HL-60 (cell line): ENCODE measurements around the gene WNT8A.
A peak's percentile ranks its signal among the peaks of the same experiment; 100 is the strongest.

ENCODE experiments used
- DNase-seq, 2 experiments: peaks; one replicate each; pipeline ENCODE4 v3.0.0-alpha.2; 2010 to 2020; ENCODE audit warnings: low read depth in 1 of 2, low spot score in 1 of 2
- H3K27ac ChIP-seq: fragments of 250-450 bp; sonication (Bioruptor Pico); replicated peaks from 2 replicates; pipeline ENCODE4 v1.5.1; 2020; ENCODE audit warnings: mild to moderate bottlenecking, moderate library complexity
- H3K27me3 ChIP-seq: fragments of 250-450 bp; sonication (Bioruptor Pico); 2 replicates; pipeline ENCODE4 v1.5.1; 2021; ENCODE audit warnings: mild to moderate bottlenecking, moderate library complexity; ENCODE audit not compliant: insufficient read depth, poor library complexity, severe bottlenecking
- H3K4me3 ChIP-seq: replicated peaks from 2 replicates; pipeline ENCODE4 v1.5.1; 2011; ENCODE audit warnings: mild to moderate bottlenecking, control low read depth, low read length; ENCODE audit not compliant: insufficient read depth
- GABPA ChIP-seq: IDR thresholded peaks from 2 replicates; pipeline ENCODE4 v1.6.1; 2012; ENCODE audit warnings: low read depth
- POLR2AphosphoS5 ChIP-seq: IDR thresholded peaks from 2 replicates; pipeline ENCODE4 v1.6.1; 2012; ENCODE audit warnings: low read depth
- SPI1 ChIP-seq: IDR thresholded peaks from 2 replicates; pipeline ENCODE4 v1.6.1; 2012; ENCODE audit warnings: low read depth, mild to moderate bottlenecking, borderline replicate concordance
- TF ChIP-seq, protein P1 (sequence below): IDR thresholded peaks from 2 replicates; pipeline ENCODE4 v1.6.1; 2012; ENCODE audit warnings: low read depth; ENCODE audit not compliant: insufficient replicate concordance
- TF ChIP-seq, protein P2 (sequence below): IDR thresholded peaks from one replicate; pipeline ENCODE4 v1.5.1; 2011; ENCODE audit warnings: low read length, control low read depth, inconsistent platforms; ENCODE audit not compliant: insufficient read depth

WNT8A gene

DNA sequence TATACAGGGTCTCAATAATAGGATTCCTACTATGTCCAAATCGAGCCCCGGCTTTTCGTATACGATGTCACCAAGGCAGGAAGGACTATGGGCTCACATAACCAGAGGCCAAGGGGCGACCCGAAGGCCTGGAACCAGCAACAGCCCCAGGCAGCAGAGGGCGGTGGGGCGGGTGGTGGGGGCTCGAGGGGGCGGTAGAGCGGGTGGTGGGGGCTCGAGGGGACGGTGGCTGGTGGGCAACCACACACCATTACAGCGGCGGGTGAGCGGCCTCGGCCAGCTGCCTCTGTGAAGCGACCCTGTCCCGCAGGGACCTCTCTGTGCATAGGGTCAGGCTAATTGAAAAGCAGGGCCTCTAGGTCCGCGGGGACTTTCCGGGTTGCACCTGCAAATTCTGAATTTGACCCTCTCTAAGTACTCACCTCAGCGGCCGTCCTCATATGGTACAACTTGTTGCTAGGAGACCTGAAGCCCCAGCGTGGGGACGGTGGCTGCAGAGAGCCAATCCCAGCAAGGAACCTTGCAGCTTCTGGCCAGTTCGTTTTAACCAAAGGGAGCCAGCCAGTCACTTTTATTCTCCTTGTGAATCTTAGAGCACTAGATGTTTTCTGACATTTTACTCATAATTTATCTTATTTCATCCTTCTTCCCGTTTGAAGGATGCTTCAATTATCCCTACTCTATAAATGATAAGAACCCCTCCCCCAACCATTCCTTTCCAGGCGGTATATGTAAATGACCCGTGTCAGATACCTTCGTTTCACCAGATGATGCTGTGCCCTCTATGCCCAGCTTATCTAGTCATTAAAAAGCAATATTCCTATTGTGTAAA is 55.3 kb downstream of the WNT8A start, which contains the start of gene NME5:
Gene NME5 (minus strand): TSS at position 480 of the 832 bp plus-strand sequence. CDS start 648 bp downstream, outside the sequence.
- no peak within 1 kb of the TSS for H3K4me3 ChIP-seq
- H3K27me3 ChIP-seq: no peaks in the 10 kb centered on the region
- no peak within 1 kb of the TSS for H3K27ac ChIP-seq
- DNase-seq: peak in 1 of 2 experiments; percentile 1
- TF ChIP-seq POLR2AphosphoS5: no peak
- TF ChIP-seq, protein P1, sequence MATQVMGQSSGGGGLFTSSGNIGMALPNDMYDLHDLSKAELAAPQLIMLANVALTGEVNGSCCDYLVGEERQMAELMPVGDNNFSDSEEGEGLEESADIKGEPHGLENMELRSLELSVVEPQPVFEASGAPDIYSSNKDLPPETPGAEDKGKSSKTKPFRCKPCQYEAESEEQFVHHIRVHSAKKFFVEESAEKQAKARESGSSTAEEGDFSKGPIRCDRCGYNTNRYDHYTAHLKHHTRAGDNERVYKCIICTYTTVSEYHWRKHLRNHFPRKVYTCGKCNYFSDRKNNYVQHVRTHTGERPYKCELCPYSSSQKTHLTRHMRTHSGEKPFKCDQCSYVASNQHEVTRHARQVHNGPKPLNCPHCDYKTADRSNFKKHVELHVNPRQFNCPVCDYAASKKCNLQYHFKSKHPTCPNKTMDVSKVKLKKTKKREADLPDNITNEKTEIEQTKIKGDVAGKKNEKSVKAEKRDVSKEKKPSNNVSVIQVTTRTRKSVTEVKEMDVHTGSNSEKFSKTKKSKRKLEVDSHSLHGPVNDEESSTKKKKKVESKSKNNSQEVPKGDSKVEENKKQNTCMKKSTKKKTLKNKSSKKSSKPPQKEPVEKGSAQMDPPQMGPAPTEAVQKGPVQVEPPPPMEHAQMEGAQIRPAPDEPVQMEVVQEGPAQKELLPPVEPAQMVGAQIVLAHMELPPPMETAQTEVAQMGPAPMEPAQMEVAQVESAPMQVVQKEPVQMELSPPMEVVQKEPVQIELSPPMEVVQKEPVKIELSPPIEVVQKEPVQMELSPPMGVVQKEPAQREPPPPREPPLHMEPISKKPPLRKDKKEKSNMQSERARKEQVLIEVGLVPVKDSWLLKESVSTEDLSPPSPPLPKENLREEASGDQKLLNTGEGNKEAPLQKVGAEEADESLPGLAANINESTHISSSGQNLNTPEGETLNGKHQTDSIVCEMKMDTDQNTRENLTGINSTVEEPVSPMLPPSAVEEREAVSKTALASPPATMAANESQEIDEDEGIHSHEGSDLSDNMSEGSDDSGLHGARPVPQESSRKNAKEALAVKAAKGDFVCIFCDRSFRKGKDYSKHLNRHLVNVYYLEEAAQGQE: no peak
- TF ChIP-seq GABPA: no peak
- no peak for TF ChIP-seq SPI1
- TF ChIP-seq, protein P2, sequence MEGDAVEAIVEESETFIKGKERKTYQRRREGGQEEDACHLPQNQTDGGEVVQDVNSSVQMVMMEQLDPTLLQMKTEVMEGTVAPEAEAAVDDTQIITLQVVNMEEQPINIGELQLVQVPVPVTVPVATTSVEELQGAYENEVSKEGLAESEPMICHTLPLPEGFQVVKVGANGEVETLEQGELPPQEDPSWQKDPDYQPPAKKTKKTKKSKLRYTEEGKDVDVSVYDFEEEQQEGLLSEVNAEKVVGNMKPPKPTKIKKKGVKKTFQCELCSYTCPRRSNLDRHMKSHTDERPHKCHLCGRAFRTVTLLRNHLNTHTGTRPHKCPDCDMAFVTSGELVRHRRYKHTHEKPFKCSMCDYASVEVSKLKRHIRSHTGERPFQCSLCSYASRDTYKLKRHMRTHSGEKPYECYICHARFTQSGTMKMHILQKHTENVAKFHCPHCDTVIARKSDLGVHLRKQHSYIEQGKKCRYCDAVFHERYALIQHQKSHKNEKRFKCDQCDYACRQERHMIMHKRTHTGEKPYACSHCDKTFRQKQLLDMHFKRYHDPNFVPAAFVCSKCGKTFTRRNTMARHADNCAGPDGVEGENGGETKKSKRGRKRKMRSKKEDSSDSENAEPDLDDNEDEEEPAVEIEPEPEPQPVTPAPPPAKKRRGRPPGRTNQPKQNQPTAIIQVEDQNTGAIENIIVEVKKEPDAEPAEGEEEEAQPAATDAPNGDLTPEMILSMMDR: no peak

GRCh38 chr5:138139781-138140090 is 55.9 kb downstream of the WNT8A start:
- Histone ChIP-seq H3K27me3 (no peaks in the 10 kb centered on the region), H3K4me3 (no peak overlapping the region), H3K27ac (no peak overlapping the region)
- peak in 1 of 2 experiments; percentile 27 for DNase-seq
- no peak for TF ChIP-seq GABPA
- peak; percentile 11; the same call in 1 of the 2 replicates for TF ChIP-seq SPI1
- no peak for TF ChIP-seq POLR2AphosphoS5

GRCh38 chr5:138140268-138140667 is 56.4 kb downstream of the WNT8A start:
- Histone ChIP-seq H3K4me3 (no peak overlapping the region), H3K27ac (no peak overlapping the region), H3K27me3 (no peaks in the 10 kb centered on the region)
- TF ChIP-seq, protein P2: no peak
- no peak for TF ChIP-seq GABPA
- no peak for TF ChIP-seq SPI1
- no peak for TF ChIP-seq POLR2AphosphoS5
- TF ChIP-seq, protein P1: no peak
- no peak for DNase-seq
